ENCODE measurements around the gene CBX4.

CBX4 gene

DNA sequence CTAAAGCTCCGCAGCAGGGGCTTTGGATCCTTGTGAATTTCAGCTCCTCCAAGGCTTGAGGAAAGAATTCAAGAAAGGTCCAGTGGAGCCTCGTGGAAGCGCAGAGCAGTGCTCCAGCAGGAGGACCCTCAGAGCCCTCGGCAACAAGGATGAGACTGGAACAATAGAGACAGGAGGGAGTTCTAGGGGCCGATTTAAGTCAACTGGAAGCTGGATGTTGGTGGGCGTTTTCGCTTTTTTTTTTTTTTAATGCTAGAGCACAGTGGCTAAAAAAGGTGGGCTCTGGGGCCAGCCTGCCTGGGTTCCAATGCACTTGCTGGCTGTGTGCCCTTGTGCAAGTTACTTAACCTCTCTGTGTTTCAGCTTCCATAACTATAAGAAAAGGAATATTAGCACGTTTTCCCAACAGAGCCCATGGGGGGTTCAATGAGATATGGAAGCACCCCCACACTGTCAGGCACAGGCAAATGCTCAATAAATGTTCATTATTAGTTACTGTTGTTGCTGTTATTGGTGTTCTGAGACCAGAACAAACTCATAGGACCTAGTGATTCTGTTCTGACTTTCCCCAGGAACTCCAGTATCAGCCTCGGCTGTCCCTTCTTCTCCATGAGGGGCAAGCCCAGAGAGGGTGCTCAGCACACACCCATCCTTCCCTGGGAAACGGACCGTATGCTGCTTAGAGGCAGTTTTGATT, 37.1 kb downstream of the CBX4 start:
- DNase-seq (ENCODE audit: extremely low read depth, low read depth) = no peak
- TF ChIP-seq, protein P1, sequence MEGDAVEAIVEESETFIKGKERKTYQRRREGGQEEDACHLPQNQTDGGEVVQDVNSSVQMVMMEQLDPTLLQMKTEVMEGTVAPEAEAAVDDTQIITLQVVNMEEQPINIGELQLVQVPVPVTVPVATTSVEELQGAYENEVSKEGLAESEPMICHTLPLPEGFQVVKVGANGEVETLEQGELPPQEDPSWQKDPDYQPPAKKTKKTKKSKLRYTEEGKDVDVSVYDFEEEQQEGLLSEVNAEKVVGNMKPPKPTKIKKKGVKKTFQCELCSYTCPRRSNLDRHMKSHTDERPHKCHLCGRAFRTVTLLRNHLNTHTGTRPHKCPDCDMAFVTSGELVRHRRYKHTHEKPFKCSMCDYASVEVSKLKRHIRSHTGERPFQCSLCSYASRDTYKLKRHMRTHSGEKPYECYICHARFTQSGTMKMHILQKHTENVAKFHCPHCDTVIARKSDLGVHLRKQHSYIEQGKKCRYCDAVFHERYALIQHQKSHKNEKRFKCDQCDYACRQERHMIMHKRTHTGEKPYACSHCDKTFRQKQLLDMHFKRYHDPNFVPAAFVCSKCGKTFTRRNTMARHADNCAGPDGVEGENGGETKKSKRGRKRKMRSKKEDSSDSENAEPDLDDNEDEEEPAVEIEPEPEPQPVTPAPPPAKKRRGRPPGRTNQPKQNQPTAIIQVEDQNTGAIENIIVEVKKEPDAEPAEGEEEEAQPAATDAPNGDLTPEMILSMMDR (IDR thresholded peaks at IDR 0.05; ENCODE audit: low read depth, low read length) = no peak

DNA sequence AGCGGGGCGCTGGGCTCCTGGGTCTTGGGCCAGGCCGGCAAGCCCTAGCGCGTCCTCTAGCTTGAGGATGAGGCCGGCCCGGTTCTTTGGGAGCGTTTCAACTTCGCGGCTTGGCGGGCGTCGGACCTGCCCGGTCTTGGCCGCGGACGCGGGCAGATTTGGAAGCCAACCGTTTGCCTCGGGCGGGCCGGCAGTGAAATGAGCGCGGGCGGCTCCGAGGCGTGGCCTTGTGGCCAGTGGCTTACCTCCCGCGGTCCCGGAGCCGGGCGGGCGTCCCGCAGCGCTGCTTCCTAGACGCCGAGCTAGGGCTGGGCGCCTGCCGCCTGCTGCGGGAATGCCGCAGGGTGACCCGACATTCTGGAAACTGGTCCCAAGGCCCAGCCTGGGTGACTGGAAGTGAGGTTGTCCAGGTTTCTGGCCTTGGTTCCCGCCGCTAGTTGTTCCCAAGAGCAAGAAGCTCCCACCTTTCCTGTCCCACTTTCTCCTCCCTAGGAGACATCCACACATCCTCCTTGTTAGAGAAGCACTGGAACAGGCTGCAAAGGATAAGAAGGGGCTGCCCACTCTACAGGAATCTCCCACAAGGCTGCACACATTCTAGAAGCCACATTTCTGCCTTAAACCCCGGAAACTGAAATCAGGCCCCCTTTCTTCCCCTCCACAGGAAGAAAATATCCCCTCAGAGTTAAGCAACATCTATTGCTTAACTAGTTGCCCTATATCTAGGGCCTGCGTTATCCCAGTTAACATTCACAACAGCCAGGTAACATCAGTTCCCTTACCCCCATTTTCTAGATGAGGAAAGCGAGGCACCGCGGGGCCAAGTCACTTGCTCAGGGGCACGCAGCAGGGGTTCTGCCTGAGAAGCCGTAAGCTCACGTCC, 37.8 kb downstream of the CBX4 start:
- TF ChIP-seq, protein P1 (IDR thresholded peaks at IDR 0.05; ENCODE audit: low read depth, low read length) = no peak
- no peak for DNase-seq (ENCODE audit: extremely low read depth, low read depth)

DNA sequence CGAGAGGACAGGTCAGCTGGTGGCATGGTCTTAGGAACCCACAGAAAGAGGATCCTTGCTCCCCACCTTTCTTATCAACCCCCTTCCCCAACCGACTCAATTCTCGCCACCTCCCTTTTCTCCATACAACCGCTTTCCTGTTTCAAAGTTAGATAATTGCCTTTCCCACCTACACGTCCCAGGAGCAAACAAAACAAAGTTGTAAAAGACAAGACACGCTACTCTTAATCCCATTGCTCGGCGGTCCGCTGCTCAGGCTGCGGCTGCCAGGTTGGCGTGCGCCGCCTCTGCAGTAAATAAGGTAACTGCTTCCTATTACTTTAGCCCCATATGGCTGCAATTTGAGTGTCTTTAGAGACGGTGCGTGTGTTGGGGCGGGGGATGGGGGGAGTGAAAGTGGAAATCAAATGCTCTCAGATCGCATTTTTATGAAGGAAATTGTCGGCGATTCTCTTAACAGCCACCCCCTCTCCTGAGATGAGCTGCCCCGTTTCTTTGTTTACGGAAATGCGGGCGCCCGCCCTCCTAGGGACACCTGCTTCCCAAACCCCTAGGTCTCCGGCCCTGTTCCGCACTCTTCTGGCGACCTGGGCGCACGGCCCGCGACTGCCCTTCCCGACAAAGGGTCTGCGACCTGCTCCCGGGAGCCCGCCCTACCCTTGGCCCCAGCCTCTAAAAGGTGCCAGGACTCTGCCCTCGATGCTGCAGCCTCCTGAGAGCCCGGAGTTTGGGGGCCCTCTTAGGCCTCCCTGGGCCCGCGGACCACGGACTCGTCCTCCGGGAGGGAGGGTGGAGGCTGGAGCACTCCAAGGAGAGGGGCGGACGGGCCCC, 38.7 kb downstream of the CBX4 start:
- no peak for DNase-seq (ENCODE audit: extremely low read depth, low read depth)
- TF ChIP-seq, protein P1 (IDR thresholded peaks at IDR 0.05; ENCODE audit: low read depth, low read length) = no peak

DNA sequence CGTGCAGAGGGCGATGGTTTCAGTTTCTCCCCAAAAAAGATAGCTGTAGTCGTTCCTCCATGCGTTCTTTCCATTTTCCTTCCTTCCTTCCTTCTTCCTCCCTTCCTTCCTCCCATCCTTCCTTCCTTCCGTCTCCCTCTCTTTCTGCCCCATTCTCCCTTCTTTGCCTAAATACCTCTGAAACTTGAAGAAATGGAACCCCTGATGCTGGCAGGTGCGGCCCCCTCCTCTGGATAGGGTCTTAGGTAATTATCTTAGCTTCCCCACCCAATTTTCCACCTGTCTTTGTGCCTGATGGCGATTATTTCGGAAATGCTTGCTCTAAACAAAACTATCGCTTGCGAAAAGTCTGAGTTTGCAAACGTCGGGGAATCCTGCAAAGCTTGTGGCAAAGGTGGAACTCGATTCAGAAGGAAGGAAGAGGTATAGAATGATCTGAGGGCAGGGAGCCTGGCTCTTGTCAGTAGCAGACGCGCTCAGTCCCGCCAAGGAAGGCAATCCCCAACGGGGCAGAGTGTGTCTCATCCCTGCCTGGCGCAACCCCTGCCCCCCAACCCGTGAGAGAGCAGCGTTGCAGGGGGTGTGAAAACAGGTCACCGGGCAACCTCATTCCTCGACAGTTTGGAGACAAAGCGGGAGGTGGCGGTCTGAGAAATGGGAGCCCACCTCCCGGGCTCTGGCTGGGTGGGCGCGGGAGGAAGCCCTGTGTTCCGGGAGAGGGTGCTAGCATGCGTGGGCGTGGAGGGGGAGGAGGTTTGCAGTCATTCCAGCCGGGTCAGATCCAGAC, 39.5 kb downstream of the CBX4 start:
- TF ChIP-seq, protein P1 (IDR thresholded peaks at IDR 0.05; ENCODE audit: low read depth, low read length) = no peak
- DNase-seq (ENCODE audit: extremely low read depth, low read depth) = no peak

DNA sequence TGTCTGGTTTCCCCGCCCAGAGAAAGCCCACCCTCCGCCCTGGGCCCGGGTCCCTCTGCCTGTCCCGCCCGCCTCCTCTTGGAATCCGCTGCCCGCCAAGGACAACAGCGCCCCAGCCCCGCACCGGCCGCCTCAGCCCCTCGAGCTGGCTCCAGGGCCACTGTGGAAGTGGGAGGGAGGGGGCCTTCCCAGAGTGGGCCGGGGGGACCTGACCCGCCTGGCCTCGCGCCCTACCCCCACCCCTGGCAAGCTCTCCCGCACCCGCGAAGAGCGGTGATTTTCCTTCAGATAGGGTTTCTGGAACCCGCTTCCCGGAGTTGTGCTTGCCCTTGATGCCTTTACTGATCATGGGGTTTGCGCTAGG, 40.1 kb downstream of the CBX4 start:
- TF ChIP-seq, protein P1 (IDR thresholded peaks at IDR 0.05; ENCODE audit: low read depth, low read length) = no peak
- no peak for DNase-seq (ENCODE audit: extremely low read depth, low read depth)

DNA sequence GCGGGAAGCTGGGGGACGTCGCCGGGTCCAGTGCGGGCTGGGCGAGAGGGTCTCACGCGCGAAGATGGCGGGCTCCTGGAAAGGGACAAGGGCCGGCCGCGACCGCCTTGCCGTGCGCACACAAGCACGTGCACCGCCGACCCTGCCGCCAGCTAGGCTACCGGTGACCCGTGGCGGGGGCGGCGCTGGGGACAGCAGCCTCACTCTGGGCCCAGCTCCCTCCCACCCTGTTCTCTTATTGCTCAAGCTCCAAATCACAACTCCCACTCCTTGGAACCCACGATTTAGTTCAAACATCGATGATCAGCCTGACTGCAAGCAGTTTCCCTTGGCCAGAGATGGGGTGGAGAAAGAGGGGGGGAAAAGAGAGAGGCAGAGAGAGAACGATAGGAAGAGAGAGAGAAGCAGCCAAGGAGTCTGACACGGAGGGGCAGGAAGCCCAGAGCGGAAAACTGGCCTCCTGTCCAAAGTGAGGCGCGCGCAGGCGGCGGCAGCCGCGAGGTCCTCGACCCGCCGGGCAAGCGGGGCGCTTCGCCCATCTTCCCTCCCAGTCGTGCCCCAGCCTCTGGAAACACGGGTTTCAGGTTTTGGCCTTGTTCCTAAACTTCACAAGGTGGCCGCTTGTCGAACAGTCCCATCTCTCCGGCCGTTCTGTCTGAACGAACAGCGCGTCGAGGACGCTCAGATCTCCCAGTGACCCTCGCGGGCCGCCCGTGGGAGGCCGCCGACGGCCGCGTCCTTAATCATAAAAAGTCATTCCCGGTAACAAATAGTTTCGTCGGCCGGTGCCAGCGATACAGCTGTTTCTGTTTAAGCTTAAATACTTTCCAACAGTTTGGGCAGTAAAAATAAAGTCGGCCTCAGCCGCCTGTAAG, 40.7 kb downstream of the CBX4 start:
- DNase-seq (ENCODE audit: extremely low read depth, low read depth) = no peak
- TF ChIP-seq, protein P1 (IDR thresholded peaks at IDR 0.05; ENCODE audit: low read depth, low read length) = no peak
